ENCODE measurements around the gene ZDHHC11.
"Not testable (repeated sequence)": the region's sequence is repeated elsewhere in the genome, so short reads cannot be mapped to it uniquely, and the experiment has no call there.

ZDHHC11 gene

DNA sequence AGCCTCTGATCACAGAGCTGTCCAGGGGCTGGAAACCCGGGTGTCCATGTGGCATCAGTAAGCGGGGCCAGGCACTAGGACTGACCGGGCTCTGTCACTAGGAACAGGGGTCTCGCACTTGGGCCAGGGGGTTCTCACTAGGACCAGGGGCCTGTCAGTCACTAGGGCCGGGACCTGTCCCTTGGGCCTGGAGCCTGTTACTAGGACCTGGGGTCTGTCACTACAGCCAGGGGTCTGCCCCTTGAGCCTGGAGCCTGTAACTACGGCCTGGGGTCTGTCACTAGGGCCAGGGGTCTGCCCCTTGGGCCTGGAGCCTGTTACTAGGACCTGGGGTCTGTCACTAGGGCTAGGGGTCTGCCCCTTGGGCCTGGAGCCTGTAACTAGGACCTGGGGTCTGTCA is 76.5 kb downstream of the ZDHHC11 start:
- DNase-seq: not testable (repeated sequence)

DNA sequence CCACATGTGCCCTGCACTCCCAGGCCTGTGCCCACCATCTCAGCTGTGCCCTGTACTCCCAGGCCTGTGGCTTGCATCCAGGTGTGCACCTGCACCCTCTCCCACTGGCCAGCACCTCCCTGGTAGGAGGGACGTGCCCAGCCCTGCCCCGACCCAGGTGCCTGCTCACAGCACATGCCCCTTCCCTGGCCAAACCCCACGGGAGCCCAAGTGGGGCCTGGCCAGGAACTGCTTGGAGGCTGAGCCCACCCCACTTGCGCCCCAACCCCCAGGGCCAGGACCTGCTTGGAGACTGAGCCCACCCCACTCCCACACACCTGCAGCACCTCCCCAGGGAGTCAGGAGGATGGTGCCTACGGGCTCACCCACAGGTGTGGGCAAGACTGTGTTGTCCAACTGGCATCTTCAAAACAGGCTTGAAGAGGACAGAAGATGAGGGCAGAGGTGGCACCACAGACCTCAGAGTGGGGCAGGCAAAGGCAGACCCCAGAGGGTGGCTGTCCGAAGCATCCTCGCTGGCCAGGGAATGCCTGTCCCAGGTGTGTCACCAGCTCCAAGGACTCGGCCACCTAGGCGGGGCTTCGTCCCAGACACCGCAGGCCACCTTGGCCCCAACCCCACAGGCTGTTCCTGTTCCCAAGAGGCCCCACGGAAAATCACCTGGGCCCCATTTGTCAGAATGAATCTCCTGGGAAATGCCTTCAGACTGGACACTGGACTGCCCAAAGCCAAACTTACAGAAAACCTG is 77.1 kb downstream of the ZDHHC11 start:
- DNase-seq: no peak

DNA sequence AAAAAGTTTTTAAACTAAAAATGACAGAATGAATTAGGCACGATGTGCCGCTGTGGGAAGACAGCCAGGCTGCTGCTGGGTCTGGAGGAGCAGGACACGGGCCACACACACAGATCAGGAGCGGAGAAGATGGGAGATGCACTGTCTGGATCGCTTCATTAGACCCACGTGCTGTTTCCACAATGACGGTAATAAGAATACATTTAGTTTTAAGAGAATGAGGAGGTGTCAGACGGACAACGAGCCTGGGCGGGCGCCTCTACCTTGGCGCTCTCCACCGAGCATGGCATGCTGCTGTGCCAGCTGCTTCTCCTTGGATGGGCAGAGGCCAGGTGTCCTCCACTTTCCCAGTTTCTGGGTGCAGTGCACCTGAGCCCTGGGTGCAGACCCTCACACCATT is 77.9 kb downstream of the ZDHHC11 start:
- DNase-seq: not testable (repeated sequence)

GRCh38 chr5:772547-772890 is 78.3 kb downstream of the ZDHHC11 start:
- not testable (repeated sequence) for DNase-seq

DNA sequence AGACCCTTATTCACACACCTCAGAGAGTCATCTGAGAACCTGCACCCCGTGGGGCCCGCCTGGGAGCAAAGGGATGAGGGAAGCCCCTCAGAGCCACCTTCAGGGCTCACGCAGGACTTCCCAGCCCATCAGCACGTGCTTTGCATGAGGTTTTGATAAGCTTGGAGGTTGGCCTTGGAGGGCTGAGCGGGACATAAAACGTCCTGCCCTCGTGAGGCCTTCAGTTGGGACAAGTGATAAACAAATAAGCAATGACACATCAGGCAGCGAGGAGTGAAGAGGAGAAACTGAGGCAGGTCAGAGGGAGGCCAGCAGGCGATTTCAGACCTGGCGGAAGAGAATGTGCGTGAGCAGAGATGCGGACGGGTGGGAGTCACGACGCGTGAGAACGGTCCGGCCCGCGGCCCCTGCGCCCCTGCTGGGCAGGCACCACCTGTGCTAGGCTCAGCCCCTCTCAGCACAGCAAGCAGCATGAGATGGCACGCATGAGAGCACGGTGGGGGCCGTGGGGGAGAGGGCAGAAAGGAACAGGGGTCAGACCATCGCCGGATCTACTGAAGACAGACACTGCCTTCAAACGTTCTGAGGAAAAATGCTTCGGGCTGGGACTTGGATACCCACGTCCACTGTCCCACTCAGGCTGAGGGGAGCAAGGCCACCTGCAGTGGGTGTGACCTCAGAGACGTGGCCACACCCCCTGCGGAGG is 78.8 kb downstream of the ZDHHC11 start:
- DNase-seq: not testable (repeated sequence)

DNA sequence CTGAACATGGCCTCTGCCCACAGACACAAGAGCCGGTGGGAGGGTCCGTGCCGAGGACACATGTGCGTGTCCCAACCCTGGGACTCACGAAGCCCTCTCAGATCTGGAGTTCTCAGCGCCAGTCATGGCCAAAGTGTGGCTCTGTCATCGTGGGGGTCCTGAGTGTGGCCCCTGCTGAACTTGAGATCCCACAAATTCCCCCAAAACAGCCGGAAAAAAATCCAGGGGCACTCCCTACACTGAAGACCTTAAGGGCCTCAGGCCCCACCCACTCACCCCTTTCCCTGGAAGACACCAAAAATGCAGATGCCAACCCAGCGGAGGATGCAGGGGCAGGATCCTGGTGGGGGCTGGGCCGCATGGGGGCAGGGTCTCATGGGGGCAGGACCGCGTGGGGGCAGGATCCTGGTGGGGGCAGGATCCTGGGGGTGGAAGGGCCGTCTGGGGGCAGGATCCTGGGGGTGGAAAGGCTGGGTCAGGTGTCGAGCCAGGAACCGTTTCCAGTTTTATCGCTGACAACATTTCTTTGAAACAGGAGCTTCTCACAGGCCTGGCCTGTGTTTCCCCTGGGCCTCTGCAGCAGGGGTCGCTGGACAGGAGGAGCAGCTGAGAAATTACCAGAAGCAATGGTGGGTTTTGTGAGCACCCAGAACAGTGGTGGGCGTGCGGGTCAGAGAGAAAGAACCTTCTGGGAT is 79.6 kb downstream of the ZDHHC11 start:
- not testable (repeated sequence) for DNase-seq

GRCh38 chr5:770585-770984 is 80.2 kb downstream of the ZDHHC11 start:
- not testable (repeated sequence) for DNase-seq

GRCh38 chr5:769485-770145 is 81.2 kb downstream of the ZDHHC11 start:
- not testable (repeated sequence) for DNase-seq

DNA sequence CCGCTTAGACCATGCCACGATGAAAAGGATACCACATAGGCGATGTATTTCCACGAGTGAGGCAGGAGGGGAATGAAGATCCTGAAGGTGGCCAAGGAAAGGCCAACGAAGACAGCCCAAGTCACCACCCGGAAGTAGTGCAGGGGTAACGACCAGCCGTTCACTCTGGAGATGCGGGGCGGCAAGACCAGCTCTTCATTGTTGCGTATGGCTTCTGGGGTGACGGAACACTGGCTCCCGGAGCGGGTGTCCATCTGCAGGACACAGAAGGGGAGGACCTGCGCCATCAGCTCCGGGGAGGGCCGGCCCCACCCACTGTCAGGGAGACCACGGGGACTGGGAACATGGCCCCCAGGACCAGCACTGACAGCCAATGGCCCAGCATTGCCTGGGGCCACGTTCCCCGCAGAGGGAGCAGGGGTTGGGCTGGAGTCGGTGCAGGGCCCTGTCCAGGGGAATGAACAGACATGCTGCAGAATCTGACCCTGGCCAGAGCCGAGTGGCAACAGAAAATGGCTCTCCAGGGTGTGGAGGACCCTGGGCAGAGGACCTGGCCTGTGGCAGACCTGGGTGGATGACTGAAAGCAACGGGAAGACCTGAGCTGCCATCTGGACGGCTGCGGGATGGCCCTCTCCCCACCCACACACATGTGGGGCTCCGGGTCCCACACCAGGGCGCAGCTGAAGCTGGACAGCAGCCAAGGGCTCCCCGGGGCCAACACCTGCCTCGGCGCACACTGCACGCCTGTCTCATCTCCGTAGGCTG is 83.9 kb downstream of the ZDHHC11 start:
- DNase-seq: no peak

DNA sequence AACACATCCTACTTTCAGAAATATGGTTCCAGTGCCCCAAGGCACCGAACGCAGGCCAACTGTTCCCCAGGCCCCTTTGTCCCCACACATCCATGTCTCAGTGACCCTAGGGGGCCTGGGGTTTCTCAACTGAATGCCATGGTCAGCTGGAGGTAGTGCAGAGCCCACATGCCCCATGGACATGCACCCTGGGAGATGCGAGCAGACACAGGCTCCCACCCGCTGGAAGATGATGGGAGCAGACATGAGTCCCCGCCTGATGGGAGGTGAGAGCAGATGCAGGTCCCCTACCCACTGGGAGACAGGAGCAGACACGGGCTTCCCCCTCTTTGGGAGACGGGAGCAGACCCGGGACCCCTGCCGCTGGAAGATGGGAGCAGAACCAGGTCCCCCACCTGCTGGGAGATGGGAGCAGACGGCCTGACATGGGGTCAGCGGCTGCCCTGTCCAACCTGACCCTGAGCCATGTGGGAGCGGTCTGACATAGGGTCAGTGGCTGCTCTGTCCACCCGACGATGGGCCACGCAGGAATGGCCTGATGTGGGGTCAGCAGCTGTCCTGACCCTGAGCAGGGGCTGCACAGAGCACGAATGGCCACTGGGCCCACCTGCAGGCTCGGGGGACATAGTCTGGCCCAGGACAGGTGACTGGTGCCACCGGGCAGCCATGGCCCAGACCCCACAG is 84.7 kb downstream of the ZDHHC11 start:
- DNase-seq: no peak

DNA sequence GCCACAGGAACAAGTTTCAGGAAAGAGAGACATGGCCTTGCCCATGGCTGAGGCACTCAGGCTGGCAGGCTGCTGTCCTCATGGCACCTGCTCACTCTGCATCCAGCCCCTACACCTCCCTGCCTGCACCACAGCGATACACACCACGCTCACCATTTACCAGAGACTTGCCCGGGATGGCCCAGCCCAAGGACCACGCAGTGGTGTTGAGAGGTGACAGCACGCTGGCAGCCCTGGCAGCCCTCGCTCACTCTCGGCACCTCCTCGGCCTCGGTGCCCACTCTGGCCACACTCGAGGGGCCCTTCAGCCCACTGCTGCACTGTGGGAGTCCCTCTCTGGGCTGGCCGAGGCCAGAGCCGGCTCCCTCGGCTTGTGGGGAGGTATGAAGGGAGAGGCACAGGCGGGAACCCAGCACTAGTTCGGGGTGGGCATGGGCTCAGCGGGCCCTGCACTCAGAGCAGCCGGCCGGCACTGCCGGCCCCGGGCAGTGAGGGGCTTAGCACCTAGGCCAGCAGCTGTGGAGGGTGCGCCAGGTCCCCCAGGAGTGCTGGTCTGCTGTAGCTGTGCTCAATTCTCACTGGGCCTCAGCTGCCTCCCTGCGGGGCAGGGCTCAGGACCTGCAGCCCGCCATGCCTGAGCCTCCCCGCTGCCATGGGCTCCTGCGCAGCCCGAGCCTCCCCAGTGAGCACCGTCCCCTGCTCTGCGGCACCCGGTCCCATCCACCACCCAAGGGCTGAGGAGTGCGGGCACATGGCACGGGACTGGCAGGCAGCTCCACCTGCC is 86.6 kb downstream of the ZDHHC11 start:
- no peak for DNase-seq

GRCh38 chr5:763397-763796 is 87.4 kb downstream of the ZDHHC11 start:
- no peak for DNase-seq

GRCh38 chr5:762996-763395 is 87.8 kb downstream of the ZDHHC11 start:
- DNase-seq: not testable (repeated sequence)

- no peak for DNase-seq
Observed at GRCh38 chr5:761854-762710, 88.7 kb downstream of the ZDHHC11 start.

DNA sequence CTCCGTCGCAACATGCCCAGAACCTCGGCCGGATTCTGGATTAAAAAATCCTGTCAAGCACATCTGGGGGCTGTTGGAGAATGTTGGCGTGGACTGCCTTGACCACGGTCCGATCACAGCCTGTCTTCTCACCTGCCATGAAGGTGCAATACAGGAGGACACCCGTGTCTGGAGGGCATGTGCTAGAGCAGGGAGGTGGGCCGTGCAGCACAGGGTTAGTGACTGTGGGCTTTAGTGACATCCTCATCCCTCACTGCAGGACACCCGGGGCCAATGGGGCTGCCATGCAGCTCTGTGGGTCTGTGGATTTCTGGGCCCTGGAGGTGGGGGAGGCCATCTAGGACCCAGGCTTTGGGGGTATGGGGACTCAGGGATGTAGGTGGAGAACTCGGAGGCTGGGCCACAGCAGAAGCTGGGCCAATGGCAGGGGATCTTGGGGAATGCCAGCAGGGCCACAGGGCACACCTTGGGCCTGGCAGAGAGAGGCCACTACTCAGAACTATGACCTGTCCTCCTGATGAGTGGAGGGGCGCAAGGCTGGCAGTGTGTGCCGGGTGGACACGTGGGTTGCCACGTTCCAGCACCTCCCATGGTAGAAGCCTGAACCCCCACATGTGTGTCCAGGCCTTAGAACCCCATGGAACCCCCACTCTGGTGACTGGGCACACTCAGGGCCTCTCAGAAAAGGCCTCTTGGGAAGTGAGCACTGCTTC is 89.6 kb downstream of the ZDHHC11 start:
- no peak for DNase-seq

DNA sequence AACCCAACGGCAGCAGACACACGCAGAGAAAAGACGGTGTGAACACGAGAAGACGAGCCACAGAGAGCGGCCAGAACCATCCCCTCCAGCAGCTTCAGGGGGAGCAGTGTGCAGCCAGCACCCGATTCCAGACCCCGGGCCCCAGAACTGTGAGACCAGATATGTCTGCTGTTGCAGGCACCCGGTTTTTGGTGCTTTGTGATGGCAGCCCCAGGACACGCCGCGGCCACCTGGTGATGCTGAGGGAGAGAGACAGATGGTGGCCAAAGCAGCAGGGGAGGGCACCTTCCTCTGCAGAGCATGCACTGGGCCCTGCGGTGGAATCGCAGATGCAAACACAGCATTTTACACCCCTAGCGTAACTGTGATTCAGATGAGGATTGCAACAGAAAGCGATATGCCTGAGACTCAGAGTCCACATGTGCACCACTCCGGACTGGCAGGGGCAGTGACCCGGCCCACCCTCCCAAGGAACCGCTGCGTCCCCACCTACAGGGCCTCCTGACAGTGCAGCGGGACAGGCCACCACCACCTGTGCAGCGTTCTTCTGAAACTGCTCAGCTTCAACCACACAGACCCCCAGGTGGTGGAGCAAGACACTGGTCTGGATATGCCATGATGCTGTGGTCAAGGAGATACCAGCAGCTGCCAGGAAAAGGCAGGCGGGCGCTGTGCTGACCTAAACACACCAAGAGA is 90.3 kb downstream of the ZDHHC11 start:
- no peak for DNase-seq

- DNase-seq: no peak
Observed at GRCh38 chr5:759781-760362, 90.9 kb downstream of the ZDHHC11 start.

DNA sequence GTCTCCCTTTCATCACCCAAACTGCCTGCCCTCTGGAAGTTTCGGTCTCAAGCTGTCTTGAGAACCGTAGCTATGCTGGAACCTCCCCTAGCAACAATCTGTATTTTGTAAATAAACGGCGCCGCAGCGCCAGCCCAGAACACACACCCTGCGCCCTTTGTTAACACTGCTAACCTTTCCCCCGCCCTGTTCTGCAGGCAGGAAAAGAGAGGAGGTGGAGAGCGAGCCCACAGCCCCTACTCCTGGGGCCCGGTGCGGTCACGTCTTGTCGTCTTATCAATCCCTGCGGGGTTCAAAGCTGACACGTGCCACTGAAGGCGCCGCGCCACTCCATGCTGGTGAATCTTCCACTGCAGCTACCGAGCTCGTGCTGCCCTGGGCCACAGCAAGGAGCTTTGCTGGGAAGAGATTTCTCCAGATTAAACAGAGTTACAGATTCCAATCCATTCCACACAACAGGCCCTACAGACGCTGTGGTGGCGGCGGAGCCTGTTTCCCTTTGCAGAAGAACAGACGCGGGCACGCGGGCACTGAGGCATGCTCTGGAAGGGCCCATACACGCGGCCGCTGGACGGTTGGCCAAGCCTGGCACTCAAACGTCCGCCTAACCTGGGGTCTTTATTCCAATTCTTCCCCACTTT is 91.6 kb downstream of the ZDHHC11 start:
- no peak for DNase-seq
